Dedifferentiated amniotic fluid mesenchymal stem cell (primary cell): ENCODE data around the gene GRM3.

Source experiments
- DNase-seq: peaks from one replicate; pipeline ENCODE4 v3.0.0-alpha.2; 2016; ENCODE audit errors: extremely low spot score

The GRM3 gene

DNA sequence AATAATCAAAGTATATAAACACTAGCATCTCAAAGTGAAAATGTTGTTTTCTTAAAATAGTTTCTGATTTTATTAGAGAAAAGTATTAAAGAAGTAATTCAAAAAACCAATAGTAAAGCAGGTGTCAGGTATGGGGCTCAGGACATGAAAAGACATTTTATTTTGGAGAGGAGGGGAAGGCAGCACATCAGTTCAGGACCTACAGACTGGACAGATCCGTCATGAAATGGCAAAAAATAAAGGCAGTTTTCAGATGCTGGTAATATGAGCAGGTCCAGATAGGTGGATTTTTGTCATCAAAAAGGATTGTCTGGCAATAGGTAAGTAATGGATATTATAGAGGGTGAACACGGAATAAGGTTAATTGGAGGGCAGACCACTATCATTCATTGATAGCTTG is 49.0 kb downstream of the GRM3 start:
- DNase-seq, result no peak

DNA sequence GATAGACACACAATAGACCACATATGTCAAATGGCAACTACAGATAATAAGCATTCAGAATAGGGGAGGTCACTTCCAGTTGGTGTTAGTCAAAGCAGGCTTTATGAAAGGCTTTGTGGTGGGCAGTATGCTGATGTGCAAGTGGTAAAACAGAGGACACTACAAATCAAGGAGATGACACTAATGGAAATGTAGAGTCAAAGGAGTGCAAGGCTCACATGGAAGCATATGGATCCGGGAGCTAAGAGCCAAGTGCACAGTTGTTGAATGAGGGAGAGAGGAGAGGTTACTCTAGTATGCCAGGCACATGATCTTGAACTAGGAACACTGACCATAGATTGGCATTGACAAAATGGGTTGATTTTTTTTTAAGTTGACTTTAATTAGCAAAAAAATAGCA is 62.7 kb downstream of the GRM3 start:
- DNase-seq, result no peak

DNA sequence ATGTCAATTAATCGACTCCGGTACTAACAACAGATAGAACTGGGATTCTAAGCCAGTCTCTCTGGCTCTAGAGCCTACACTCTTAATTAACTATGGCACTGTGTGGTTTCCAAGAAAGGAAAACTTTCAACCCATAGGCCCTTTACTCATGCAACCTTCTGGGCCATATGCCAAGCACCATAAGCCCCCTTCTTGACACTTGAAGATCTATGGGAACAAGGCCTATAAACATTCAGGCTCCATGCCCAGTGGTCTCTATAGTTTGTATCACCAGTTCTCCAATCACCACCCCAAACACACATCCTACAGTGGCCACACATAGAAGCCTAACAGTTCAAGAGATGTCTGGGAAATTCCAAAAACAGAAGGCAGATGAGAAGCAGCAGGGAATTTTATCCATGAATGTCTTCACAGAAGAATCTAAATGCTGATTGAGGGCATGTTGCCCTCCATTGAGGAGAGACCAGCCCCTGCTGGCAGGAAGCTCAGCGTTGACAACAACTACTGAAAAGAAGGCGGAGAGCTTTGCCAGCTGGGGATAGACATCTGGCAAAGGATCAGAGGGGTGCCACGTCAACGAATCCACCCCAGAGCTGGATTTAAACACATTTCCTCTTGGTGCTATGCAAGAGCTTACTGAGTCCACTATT is 64.4 kb downstream of the GRM3 start:
- DNase-seq, result no peak

DNA sequence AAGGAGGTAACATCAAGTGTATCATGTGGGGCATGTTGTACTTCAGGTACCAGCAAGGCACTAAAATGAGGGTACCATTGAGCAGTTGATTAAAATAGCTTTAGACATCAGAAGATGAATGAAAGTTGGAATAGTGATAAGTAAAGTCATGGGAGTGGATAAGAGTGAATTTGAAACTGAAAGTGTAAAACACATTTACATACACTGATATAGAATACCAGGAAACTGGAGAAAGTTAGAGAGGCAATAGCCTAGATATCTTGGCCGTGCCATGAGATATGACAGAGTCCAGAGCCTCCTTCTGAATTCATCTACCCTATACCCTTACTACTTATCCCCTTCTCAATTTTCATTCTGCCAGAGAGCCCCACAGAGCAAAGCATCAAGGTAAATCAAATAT is 76.6 kb downstream of the GRM3 start:
- DNase-seq, result no peak

DNA sequence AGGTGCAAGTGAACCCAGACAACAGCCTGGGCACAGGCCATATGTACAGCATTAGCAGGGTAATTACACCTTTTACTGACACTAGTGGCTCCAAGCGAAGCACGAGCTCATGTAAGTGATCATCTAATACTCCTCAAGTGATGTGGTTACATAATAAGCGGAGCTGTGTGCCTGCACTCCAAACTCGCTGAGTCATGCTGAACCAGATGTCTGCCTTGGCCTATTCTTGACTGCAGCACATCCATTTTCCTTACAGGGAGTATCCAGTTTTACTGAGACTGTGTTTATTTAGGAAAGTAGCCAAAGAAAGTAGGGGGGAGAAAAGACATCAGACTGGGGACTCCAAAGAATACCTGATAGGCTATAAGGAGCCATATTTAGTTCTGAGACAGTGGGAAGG is 90.1 kb downstream of the GRM3 start:
- no peak for DNase-seq

DNA sequence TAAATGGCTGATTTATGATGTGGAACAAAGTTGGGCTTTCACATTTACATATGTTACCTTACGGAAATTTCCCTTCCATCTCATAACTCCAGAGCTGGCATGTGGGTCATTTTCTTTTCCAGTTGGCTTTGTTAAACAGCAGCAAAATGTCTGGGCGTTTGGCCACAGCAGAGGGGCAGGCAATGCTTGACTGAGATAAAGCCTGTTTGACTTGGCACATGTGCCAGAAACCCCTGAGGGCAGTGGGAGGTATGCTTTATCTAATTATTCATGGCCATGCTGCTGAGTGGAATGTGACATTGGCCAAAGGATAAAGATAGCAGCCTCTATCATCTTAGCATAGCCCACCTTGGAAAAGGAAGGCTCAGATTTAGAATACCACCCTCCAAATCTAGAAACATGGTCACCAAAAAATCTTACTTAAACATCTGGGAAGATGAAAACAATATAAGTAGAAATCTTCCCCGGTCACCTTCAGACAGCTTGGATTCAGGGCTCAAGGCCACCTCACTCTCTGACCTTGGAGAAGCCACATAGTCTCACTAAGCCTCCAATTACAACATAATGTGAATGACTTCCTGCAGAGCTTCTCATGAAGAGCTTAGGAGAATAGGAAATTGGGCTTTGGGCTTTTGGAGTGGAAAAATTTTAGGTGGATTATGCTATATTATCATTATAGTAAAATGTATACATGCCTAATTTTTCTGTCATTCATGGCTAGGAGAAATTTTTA is 101.5 kb downstream of the GRM3 start:
- no peak for DNase-seq

DNA sequence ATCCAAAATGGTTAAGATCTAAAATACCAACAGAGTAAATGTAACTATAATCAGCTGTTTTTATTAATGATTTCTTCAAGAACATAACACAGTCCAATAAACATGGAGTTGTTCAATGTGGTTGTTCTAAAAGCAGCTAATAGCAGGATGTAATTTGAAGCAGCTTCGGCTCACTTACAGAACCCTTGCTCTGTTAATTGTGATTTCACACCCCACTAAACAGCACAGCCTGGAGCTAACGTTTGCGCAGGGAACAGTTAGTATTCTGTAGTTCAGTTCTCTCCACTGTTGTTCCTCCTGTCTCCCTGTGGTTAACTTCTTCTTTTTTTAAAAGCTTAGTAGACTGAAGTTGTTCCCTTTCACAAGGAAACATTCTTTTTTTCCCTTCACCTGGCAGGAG is 104.0 kb downstream of the GRM3 start:
- DNase-seq, result no peak

DNA sequence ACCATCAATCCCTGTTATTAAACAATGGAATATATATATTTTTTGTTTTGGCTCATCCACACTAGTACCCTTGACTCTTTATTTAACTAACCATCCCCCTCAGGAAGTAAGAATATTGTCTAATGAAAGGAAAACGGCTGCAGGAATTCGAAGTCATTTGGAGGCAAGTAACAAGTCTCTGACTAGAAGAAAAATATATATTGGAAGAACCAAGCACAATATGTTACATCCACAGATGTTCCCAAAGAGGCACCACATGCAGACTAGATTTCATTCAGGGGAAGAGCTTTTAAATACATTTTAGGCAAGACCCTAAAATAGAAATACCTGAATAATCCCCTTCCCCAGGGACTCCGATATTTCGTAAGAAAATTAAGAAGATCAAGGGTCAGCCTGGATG is 104.5 kb downstream of the GRM3 start:
- DNase-seq, result no peak

DNA sequence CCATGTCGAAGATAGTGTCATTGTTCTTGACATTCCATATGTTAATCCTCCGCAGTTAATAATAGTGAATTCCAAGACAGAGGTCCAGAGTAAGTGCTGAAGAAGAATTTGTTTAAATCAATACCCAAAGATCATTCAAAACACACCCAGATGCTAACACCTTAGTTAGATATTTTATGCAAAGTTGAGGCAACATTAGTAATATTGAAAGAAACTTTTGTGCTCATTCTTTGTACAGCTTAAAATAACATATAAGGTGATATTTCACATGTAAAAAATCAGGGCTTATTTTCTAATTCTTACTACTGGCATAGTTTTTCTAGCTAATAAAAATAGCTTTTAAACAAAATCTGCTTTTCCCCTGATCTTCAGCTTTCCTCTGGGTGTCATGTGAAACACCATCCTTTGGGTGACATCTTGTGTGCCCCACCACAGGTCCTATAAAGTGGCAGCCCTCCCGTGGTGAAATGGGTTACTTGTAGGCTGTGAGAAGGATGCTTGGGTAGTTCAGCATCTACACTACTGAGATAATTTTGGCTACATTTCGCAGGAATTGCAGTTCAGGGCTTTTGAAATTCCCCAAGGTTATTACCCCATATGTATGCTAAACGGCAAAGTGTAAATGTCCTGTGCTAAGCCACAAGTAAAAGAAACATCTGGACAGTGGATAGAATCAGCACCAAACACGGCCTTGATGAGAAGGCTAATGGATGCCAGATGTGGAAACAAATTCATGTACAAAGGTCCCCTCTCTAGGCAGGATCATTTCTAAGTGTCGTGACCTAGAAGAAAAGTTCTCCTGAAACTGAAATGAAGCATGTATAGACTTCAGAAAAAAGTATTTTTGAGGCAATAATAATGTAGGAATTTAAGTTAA is 105.4 kb downstream of the GRM3 start:
- DNase-seq, result no peak

DNA sequence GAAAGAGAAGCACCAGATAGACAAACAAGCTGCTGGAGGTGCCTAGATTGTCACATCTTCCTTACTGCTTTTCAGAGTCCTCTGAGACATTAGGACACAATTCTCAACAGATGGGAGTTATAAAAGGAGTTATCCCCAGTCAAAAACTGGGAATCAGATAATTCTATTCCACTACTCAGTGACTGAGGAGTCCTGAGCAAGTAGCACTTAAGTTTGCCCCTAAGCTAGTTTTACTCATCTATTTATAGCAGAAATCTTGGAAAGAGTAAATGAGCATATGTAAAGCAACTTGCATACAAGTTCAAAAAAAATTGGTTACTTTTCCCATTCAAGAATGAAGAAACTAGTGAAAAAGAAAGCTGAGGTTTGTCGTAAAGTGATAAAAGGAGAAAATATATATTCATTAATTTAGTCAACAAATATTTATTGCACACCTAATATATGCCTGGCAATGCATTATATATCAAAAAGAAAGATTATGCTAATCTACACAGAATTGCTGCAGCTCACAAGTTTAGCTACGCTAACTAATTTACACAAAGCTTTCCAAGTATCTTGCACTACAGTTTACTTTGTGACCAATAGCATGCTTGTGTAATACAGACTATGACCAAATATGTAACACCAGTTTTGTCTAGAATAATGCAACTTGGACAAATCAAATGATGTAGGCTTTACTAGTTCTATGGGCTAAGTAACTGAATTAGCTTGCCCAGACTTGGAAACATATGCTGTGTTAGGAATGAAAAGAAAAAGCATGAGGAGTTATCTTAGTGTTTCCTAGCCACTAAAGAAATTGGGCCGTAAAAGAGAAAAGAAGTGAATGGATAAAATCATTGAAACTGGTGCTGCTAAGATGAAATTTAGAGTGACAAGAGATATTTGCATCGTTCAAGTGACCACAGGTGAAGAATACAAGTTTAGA is 106.3 kb downstream of the GRM3 start:
- DNase-seq, result no peak

DNA sequence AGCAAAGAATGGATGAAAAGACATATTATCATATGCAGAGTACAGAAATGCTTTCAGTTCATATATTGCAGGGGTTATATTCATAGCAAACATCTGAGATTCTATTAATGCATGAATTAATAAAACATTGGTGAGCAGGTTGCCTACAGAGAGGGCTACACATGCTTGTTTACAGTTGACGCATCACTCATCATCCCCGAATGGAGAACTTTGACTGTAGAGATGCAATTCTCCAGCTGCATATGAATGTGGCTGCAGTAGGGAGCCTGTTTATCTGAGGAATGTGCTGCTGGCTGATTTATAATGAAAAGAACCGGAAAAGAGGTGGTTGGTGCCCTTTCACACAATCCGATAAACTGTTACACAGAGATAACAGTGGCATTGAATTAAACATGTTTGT is 116.5 kb downstream of the GRM3 start:
- DNase-seq, result no peak

DNA sequence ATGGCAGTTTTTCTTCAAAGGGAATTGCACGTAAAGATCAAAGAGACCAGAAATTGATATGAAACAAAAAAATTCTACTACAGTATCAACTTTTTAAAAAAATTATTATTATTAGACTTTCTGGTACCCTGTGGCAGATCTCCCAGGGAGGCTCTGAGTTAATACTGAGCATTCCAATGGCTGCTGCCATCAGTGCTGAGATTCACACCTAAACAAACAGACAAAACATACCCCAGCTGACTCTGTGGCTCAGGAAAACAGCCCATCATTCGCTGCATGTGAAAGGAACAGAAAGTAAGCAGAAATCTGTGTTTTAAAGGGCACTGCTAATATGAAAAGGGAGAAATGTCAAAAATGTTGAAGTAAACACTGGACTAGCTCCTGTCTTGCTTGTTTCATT is 118.4 kb downstream of the GRM3 start:
- no peak for DNase-seq

DNA sequence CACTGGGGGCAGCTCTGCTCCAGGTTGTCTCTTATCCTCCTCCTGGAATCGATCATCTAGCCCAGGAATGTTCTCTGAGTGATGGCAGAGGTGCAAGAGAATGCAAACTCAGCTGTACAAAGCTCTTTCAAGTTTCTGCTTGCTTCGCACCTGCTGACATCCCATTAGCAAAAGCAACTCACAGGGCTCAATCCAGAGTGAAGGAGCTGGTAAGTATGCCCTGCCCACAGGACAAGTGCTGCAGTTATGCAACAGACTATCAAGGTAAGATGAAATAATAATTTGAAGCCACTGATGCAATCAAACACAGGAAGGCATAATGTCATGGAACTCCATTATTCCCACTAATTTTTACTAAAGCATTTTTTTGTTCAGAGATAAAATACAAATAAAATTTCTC is 122.2 kb downstream of the GRM3 start:
- DNase-seq, result no peak

DNA sequence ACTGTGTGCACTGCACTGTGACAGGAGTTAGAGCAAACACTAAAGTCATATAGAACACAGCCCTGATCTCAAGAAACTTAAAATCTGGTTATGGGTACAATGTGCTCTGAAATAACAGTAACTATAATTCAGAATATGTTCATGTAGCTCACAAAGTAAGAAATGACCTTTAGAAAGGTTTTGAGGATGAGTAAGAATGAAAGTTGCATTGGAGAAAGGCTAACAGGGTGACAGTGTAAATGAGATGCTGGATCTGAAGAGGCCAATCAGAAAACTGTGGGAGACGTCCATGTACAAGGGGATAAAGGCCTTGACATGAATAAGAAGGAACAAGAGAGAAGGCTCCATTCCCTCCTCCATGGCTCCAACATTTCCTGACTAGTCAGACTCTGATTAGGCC is 124.7 kb downstream of the GRM3 start:
- DNase-seq, result no peak

DNA sequence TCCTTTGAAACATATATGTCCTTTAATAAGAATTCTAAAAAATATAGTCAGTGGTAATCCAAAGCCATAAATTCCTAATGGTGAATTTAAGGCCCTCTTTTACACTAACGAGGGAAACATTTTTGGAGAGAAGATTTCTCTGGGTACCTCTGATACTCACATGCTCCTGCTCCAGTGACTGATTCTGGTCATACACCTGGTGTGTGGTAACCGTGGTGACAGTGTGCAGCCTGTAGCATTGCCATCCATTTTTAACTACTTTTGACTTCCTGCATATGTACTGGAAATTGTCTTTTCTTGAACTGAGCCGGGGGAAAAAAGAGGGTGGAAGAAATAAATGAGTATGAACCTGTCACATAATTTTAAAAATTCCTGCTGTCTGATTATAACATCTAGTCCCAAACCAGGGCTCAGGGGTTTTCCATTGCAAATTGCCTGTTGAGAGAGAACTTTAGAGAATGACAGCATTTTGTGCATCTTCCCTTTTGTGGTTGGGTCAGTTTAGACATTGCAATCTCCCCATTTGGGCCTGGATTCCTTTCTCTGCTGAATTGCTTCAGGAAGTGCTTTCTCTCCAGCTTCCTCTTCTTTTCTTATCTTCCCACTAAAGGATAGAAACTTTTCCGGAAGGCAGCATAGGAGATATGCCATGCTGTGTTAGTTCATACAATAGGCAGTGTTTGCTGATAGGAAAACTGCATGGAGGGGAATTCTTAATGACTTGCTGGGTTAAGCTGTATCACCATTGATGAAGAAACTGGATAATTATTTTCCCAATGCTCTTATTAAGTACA is 125.5 kb downstream of the GRM3 start:
- DNase-seq, result no peak

DNA sequence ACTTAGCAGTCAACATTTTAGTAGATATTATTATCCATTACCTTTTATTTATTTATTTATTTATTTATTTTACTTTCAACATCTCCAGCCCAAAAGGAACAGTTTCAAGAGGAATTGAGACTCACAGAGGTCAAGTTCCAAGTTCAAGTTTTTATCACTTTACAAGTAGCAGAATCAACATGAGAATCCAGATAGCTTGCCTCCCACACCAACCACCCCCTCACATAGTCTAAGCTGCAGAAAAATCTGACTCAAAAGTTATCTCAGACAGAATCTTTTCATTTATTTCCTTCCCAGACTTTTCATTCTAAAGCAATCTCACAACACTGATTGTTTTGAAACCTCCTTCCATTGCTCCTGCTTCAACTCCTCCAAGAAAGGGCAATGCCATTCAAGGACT is 129.6 kb downstream of the GRM3 start:
- DNase-seq, result no peak

DNA sequence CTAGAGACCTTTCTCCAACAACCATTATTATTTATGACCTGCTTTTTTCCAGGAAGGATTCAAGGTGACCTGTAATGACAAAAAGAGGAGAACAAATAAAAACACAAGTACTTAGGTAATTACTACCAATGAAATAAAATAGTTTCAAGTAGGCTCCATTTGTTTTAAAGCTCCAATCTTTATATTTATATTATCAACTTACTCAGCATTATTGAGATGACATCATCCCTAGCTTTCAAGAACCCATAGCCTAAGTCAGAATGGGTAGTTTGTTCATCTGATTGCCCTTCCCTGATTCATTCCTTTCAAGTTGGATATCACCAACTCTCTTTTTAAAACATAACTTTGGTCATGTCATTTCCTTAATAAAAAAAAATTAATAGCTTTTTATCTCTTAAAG is 131.5 kb downstream of the GRM3 start:
- DNase-seq, result no peak

DNA sequence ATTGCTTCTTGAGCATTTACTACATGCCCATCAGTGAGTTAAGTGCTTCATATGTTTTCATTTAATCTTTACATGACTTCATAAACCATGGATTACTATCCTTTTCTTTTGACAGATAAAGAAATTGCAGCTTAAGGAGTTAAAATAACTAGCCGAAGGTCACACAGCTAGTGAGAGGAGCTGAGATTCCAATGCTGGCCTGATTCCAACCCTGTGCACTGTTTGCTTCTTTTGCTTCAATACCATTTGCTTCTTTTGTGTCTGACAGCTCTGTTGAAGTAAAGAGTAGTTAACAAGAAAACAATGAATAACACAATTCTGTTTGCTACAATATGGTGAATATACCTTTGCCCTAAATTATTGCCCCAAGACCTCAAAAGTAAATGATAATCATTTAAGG is 132.4 kb downstream of the GRM3 start:
- no peak for DNase-seq

DNA sequence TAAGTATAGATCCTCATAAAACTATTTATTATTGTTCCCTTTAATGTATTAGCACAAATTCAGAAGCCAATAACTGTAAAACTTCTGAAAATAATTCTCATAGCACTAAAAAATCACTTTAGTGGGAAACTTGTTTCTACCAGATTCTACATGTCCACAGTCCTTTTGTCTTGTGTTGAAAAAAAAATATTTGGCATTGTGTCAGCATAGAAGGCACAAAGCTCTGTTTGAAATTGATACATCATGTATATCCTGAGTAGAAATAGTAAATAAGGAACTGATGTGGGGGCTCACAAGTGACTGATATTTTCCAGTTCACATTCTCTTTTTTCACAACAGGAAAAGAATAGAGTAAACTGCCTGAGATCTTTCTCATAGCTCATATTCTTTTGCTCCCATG is 134.6 kb downstream of the GRM3 start:
- DNase-seq, result no peak

DNA sequence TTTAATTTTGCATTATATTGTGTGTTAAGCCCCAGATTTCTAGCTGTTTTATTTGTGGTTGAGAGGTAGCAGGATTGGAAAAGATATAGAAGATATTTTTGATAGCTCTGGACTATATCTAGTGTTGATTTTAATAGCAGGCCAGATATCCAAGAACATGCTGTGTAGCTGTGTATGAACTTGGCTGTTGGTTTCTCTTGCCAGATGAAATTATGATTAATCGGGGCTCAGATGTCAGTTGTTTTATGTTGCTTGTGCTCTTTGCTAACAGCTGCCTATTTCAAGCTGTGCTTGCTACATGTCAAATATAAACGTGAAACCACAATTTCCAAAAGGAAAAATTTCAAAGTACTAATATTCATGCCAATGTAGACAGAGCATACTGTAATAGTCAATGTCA is 141.1 kb downstream of the GRM3 start:
- no peak for DNase-seq

DNA sequence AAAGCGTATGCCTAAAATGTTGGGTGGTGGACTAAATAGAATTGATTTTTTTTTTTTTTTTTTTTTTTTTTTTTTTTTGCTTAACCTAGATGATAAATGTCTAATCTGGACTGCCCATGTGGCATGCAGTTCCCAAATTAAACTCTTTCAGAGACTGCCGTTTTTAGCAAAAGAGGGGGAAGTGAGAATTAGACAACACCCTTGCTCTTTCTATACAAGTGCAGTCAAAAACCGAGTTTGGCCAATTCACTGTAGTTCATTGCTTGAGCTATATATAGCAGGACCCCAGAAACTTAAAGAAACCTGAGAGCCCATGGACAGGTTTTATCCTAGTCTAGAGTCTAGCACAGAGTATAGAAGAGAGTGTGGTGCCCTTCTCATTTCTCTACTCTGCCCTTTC is 141.9 kb downstream of the GRM3 start:
- DNase-seq, result no peak
